CD1c-positive myeloid dendritic cell (primary cell): ENCODE results near the gene TRIP4.
"Not testable (repeated sequence)": the region's sequence is repeated elsewhere in the genome, so short reads cannot be mapped to it uniquely, and the experiment has no call there.

ENCODE experiments used
- DNase-seq: peaks from one replicate; pipeline ENCODE4 v3.0.0-alpha.2; 2016; ENCODE audit errors: extremely low spot score

The TRIP4 gene

GRCh38 chr15:64490598-64491259, 103.1 kb downstream of the TRIP4 start:
- no peak for DNase-seq

GRCh38 chr15:64493641-64494040, 106.0 kb downstream of the TRIP4 start:
- no peak for DNase-seq

GRCh38 chr15:64495968-64496367, 108.3 kb downstream of the TRIP4 start:
- not testable (repeated sequence) for DNase-seq

- DNase-seq = no peak
These were observed 113.2 kb downstream of the TRIP4 start for GRCh38 chr15:64500695-64501395.

GRCh38 chr15:64501396-64501715, 113.7 kb downstream of the TRIP4 start:
- DNase-seq = no peak

- DNase-seq = peak; percentile 8
These were observed 114.5 kb downstream of the TRIP4 start for GRCh38 chr15:64502151-64502550.

- peak; percentile 86 for DNase-seq
These were observed 114.9 kb downstream of the TRIP4 start for GRCh38 chr15:64502551-64502950.

- peak; percentile 10 for DNase-seq
These were observed 115.6 kb downstream of the TRIP4 start for GRCh38 chr15:64503197-64503596.

- DNase-seq = peak; percentile 26
These were observed 116.0 kb downstream of the TRIP4 start for GRCh38 chr15:64503640-64504039.
